ENCODE results near the gene TTC34. TPM values are rescaled to one million over a fixed set of nuclear protein-coding genes. Genes with fewer than 3 reads are reported as not detected.
"Not testable (repeated sequence)": the region's sequence is repeated elsewhere in the genome, so short reads cannot be mapped to it uniquely, and the experiment has no call there.

The TTC34 gene
- total RNA-seq, 1 experiment from 2014 or later, result 1.3 TPM

DNA sequence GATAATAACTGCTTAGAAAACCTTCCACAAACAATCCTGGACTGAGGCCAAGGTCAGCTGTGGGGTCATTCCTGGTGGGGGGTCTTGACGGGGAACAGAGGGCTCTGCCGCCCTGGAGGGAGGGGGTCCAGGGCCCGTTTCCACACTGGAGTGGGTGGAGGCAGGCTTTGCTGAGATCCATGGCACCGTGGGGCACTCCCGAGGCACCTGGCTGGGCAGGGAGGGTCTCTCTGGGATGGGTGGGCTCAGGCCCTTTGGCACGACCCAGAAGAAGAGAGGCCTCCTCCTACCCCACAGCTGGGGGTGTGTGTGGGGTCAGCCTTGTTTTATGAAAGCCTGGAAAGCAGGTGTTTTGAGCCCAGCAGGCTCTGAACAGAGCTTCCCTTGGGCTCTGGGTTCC lies 173.7 kb downstream of the TTC34 start:
- Histone ChIP-seq H3K27ac (ENCODE audit: low read depth, low read length) (no peak overlapping the region), H4K20me1 (ENCODE audit: insufficient read depth) (no peaks in the 10 kb centered on the region), H3K36me3 (ENCODE audit: control insufficient read depth in 1 of 2, insufficient read depth in 2 of 2, low read length in 2 of 2) (no peaks in the 10 kb centered on the region), H2AFZ (ENCODE audit: low read depth, low read length, poor library complexity, severe bottlenecking) (no peak overlapping the region), H3K4me3 (replicated peaks in 1 of 2; ENCODE audit: low read depth in 1 of 2, low read length in 2 of 2) (no peak overlapping the region), H3K4me1 (ENCODE audit: control insufficient read depth in 1 of 2, insufficient read depth in 2 of 2, low read length in 2 of 2) (peaks cover 0 to 1% of the 10 kb centered on the region in 2 experiments; a peak in 2 of 4 replicates), H3K27me3 (ENCODE audit: insufficient read depth, low read length) (no peaks in the 10 kb centered on the region), H3K79me2 (ENCODE audit: insufficient read depth, low read length) (no peaks in the 10 kb centered on the region), H3K4me2 (ENCODE audit: low read length) (no peak overlapping the region), H3K9me2 (ENCODE audit: insufficient read depth) (no peaks in the 10 kb centered on the region), H3K9me3 (ENCODE audit: control insufficient read depth in 1 of 2, insufficient read depth in 1 of 2, low read depth in 1 of 2, low read length in 2 of 2) (peaks cover 0 to 7% of the 10 kb centered on the region in 2 experiments; a peak in 1 of 4 replicates), H3K9ac (ENCODE audit: low read length) (no peak overlapping the region)
- ATAC-seq, result no peak
- intact Hi-C loops (cut with micrococcal nuclease), result no loop called here
- BruUV-seq (replicated peaks), result no TSS peak
- CTCF ChIA-PET, result no interaction called here
- RAD21 ChIA-PET (ENCODE audit: low non-redundant PET in 1 of 2, low total read pairs in 2 of 2, uncharacterized antibody in 2 of 2, unreplicated experiment in 2 of 2), result no interaction called here
- TF ChIP-seq ATF3 (IDR thresholded peaks at IDR 0.05) (no peak), MAX (IDR thresholded peaks at IDR 0.05) (no peak)
- DNase-seq (ENCODE audit: low read depth, low spot score), result no peak
- POLR2A ChIA-PET, result no interaction called here

- H2AFZ ChIP-seq (ENCODE audit: low read depth, low read length, poor library complexity, severe bottlenecking); H3K27me3 ChIP-seq (ENCODE audit: insufficient read depth, low read length); ATAC-seq; BruUV-seq (replicated peaks); H3K79me2 ChIP-seq (ENCODE audit: insufficient read depth, low read length); H3K9me3 ChIP-seq (ENCODE audit: control insufficient read depth in 1 of 2, insufficient read depth in 1 of 2, low read depth in 1 of 2, low read length in 2 of 2); POLR2A ChIA-PET; CTCF ChIA-PET; H3K36me3 ChIP-seq (ENCODE audit: control insufficient read depth in 1 of 2, insufficient read depth in 2 of 2, low read length in 2 of 2); intact Hi-C loops (cut with micrococcal nuclease); DNase-seq (ENCODE audit: low read depth, low spot score); H3K27ac ChIP-seq (ENCODE audit: low read depth, low read length); H4K20me1 ChIP-seq (ENCODE audit: insufficient read depth); H3K4me3 ChIP-seq (replicated peaks in 1 of 2; ENCODE audit: low read depth in 1 of 2, low read length in 2 of 2); H3K4me1 ChIP-seq (ENCODE audit: control insufficient read depth in 1 of 2, insufficient read depth in 2 of 2, low read length in 2 of 2); RAD21 ChIA-PET (ENCODE audit: low non-redundant PET in 1 of 2, low total read pairs in 2 of 2, uncharacterized antibody in 2 of 2, unreplicated experiment in 2 of 2); H3K4me2 ChIP-seq (ENCODE audit: low read length); H3K9me2 ChIP-seq (ENCODE audit: insufficient read depth); H3K9ac ChIP-seq (ENCODE audit: low read length): not testable (repeated sequence)
These were observed 175.7 kb downstream of the TTC34 start for GRCh38 chr1:2625748-2626147.

- Histone ChIP-seq H3K9me2 (ENCODE audit: insufficient read depth) (no peaks in the 10 kb centered on the region), H3K27me3 (ENCODE audit: insufficient read depth, low read length) (no peaks in the 10 kb centered on the region), H3K4me2 (ENCODE audit: low read length) (no peak overlapping the region), H3K36me3 (ENCODE audit: control insufficient read depth in 1 of 2, insufficient read depth in 2 of 2, low read length in 2 of 2) (no peaks in the 10 kb centered on the region), H3K79me2 (ENCODE audit: insufficient read depth, low read length) (no peaks in the 10 kb centered on the region), H4K20me1 (ENCODE audit: insufficient read depth) (no peaks in the 10 kb centered on the region), H3K27ac (ENCODE audit: low read depth, low read length) (no peak overlapping the region), H3K4me3 (replicated peaks in 1 of 2; ENCODE audit: low read depth in 1 of 2, low read length in 2 of 2) (no peak overlapping the region), H3K9me3 (ENCODE audit: control insufficient read depth in 1 of 2, insufficient read depth in 1 of 2, low read depth in 1 of 2, low read length in 2 of 2) (peaks cover 0 to 2% of the 10 kb centered on the region in 2 experiments; a peak in 1 of 4 replicates), H3K9ac (ENCODE audit: low read length) (no peak overlapping the region), H2AFZ (ENCODE audit: low read depth, low read length, poor library complexity, severe bottlenecking) (no peak overlapping the region), H3K4me1 (ENCODE audit: control insufficient read depth in 1 of 2, insufficient read depth in 2 of 2, low read length in 2 of 2) (no peaks in the 10 kb centered on the region)
- ChIA-PET CTCF (no interaction called here), POLR2A (no interaction called here), RAD21 (ENCODE audit: low non-redundant PET in 1 of 2, low total read pairs in 2 of 2, uncharacterized antibody in 2 of 2, unreplicated experiment in 2 of 2) (no interaction called here)
- ATAC-seq (no peak), DNase-seq (ENCODE audit: low read depth, low spot score) (no peak)
- intact Hi-C loops (cut with micrococcal nuclease), result no loop called here
- BruUV-seq (replicated peaks), result no TSS peak
- TF ChIP-seq EGR1 (IDR thresholded peaks at IDR 0.05; ENCODE audit: low read depth) (no peak), ATF3 (IDR thresholded peaks at IDR 0.05) (no peak), ZNF274 (IDR thresholded peaks at IDR 0.05; ENCODE audit: low read depth, low read length) (no peak), ELF1 (IDR thresholded peaks at IDR 0.05; ENCODE audit: borderline replicate concordance, low read depth) (no peak), CEBPB (IDR thresholded peaks at IDR 0.05; ENCODE audit: low read depth) (no peak)
- TF ChIP-seq, protein P1, sequence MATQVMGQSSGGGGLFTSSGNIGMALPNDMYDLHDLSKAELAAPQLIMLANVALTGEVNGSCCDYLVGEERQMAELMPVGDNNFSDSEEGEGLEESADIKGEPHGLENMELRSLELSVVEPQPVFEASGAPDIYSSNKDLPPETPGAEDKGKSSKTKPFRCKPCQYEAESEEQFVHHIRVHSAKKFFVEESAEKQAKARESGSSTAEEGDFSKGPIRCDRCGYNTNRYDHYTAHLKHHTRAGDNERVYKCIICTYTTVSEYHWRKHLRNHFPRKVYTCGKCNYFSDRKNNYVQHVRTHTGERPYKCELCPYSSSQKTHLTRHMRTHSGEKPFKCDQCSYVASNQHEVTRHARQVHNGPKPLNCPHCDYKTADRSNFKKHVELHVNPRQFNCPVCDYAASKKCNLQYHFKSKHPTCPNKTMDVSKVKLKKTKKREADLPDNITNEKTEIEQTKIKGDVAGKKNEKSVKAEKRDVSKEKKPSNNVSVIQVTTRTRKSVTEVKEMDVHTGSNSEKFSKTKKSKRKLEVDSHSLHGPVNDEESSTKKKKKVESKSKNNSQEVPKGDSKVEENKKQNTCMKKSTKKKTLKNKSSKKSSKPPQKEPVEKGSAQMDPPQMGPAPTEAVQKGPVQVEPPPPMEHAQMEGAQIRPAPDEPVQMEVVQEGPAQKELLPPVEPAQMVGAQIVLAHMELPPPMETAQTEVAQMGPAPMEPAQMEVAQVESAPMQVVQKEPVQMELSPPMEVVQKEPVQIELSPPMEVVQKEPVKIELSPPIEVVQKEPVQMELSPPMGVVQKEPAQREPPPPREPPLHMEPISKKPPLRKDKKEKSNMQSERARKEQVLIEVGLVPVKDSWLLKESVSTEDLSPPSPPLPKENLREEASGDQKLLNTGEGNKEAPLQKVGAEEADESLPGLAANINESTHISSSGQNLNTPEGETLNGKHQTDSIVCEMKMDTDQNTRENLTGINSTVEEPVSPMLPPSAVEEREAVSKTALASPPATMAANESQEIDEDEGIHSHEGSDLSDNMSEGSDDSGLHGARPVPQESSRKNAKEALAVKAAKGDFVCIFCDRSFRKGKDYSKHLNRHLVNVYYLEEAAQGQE (IDR thresholded peaks at IDR 0.05; ENCODE audit: low read depth), result no peak
These were observed 176.2 kb downstream of the TTC34 start for GRCh38 chr1:2625311-2625710.
